Fibroblast of gingiva (primary cell): Measurements from ENCODE around the gene SGPL1.
"Not testable (repeated sequence)": the region's sequence is repeated elsewhere in the genome, so short reads cannot be mapped to it uniquely, and the experiment has no call there.

Experiments
- DNase-seq: peaks from one replicate; pipeline ENCODE4 v3.0.0-alpha.2; 2011; ENCODE audit warnings: low read depth

The SGPL1 gene

GRCh38 chr10:70843776-70844489 lies 28.2 kb downstream of the SGPL1 start:
- no peak for DNase-seq

DNA sequence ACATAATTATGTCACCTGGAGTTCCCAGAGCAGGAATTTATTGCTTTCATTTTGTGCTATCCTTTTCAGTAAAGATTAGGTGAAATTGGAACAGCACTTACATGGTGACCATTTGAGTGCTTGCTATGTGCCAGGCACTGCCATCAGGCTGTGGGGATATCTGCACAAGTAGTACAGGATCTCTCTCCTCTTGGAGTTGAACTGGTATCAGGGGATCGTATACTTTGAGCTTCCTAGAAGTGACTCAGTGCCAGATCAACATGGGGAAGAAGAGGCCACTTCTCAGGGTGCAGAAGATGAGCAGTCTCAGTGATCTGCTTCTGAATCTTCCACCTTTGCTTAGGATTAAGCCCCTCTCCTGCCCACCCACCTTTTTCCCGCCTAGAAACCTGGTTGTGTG lies 29.5 kb downstream of the SGPL1 start:
- no peak for DNase-seq

DNA sequence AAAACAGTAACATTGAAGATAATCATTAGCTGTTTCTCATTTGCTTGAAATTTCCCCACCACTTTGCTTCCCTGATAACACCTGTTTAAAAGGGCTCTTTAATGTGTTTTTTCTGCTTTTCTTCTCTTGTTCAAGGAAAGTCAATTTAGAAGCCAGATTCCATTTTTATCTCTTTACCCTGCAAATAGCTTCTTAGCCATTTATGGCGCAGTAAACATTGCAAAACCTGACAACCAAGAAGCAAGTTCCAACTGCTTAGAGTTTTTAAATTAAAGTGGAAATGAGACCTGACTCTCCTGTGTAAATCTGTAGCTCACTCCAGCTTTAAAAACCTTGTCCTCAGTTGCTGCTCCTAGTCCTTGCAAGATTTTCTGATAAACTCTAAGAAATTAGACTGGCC lies 30.1 kb downstream of the SGPL1 start:
- no peak for DNase-seq

DNA sequence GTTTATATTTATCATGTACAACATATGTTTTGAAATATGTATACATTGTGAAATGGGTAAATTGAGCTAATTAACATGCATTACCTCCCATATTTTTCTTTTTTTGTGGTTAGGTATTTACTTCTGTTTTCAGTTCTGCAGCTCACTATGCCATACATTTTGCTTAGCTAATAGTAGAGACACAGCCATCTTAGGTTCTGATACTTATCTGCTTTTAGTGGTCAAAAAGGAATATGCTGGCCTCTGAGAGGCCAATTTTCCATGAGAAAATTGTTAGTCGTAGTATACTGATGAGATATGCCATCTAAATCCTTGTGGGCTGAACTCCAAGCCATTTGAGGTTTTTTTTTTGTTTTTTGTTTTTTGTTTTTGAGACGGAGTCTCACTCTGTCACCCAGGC lies 31.0 kb downstream of the SGPL1 start:
- no peak for DNase-seq

DNA sequence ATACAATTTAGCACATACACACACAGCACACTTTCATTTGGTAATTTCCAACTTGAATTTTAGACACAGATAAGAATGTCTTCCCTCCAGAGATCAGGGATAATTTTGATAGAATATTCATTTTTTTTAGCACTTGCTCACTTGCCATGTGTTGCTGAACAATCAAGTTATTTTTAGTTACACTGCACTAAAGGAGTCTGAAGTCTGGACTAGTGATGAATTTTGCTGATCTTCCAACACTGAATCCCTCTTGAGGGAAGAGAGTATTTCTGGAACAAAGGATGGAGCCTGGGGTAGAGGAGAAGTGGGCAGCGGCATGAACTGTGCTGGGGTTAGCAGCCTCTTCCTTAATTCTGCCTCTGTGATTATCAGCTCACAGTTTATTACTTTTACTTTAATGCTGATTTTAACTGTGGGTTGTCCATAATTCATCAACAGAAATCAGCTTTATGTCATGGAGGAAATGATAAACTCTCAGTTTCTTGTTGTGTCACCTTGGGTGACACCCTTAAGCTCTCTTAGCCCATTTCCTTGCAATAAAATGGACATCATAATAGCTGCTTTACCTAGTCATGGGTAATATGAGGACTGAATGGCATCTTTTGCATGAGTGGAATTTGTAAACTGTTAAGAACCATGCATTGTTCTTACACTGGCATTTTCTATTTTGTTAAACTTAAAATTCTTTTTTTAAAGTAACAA lies 32.1 kb downstream of the SGPL1 start:
- no peak for DNase-seq

GRCh38 chr10:70849582-70850016 lies 33.9 kb downstream of the SGPL1 start:
- peak; percentile 51 for DNase-seq

DNA sequence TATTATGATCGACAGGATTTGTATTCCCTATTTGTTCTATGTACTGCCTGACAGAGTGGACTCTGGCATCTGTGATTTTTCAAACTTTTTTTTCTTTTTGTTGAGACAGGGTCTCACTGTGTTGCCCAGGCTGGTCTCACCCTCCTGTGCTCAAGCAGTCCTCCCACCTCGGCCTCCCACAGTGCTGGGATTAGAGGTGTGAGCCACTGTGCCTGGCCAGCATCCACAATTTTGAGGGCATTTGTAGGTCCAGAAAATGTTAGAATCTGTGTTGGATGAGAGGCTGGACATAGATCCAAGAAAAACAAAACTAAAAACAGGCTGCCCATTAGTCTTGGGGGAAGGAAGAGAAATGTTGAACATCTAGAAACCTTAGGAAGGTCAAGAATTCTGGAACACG lies 34.3 kb downstream of the SGPL1 start:
- DNase-seq: no peak

DNA sequence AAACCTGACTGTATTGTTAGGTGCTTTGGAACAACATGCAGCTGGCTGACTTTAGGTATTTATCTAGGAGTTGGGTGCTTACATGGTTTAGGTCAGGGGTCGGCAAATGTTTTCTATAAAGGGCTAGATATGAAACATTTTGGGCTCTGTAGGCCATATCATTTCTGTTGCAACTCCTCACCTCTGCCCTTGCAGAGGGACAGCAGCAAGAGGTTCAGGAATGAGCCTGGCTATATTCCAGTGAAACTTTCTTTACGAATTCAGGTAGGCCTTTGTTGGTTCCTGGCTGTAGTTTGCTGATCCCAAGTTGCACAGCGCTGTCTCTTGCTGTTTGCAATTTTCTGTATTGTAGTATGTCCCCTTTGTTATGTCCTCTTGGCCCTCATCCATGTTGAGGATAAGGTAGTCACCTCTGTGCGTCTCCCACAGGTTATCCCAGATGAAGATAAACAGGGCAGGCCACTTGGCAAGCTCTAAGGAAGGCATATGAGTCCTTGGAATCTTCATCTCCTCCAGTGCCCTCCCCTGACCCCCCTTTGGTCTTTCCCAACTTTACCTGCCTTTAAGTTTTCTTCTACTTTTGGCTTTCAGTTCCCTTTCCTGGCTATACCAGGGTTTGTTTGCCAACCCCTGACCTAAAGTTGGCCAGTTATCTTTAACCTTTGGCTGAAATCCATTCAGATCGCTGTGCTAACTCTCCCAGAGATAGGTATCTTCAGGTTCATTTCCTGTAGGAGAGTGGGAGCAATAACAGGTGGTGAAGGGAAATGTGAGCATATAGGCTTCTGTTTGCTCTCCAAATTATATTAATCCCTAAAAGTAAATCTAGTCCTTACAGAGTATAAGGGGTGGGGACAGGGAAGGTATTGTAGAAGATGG lies 36.1 kb downstream of the SGPL1 start:
- no peak for DNase-seq

DNA sequence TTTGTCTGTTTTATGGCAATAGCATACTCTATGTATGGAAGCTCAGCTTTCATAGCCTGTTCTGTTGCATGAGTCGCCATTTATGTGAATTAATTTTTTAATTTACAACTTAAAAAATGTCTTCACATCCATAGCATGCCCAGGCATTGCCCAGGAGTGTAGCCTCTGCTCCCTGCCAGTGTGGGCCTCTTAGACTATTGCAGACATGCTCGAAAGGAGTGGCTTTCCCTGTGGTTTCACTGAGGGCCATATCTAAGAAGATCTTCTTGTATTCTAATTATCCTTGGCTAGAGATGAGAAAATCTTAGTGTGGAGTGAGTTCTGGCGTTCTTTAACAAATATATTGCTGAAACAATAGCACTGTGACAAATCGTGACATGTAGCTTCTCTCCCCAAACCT lies 37.3 kb downstream of the SGPL1 start:
- DNase-seq: no peak

GRCh38 chr10:70853457-70853856 lies 37.7 kb downstream of the SGPL1 start:
- no peak for DNase-seq

- DNase-seq: no peak
These were observed 40.7 kb downstream of the SGPL1 start for GRCh38 chr10:70856454-70856853.

- DNase-seq: no peak
These were observed 43.0 kb downstream of the SGPL1 start for GRCh38 chr10:70858759-70859158.

GRCh38 chr10:70861495-70862197 lies 45.9 kb downstream of the SGPL1 start:
- not testable (repeated sequence) for DNase-seq

DNA sequence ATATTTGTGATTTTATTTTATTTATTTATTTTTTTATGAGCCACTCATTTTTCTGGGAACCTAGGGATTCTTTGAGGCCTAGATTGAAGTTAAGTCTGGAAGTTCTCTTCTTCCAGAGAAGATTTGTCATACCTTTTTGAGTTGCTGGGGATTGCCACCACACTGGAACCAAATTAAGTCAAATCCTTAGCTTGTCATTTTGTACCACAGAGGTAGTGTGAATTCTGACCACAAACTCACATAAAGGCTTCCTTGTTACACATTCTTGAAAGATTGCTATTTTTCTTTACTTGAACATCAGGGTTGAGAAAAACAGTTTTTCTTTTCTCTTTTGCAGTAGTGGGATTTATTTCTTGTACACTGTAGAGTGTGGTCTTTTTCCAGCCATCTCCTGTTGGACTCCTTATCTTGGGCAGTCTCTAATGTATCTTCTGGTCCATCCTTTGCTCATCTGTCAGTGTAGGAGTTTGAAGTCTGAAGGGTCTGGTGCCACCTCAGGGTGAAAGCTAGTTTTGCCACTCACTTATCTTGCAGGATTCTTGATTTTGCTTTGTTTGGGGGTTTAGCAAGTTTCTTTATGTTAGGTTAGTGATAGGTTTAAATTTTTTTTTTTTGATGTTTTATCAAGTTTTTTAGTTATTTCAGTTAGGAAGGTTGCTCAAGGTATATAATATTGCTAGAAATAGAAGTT lies 47.9 kb downstream of the SGPL1 start:
- DNase-seq: no peak

DNA sequence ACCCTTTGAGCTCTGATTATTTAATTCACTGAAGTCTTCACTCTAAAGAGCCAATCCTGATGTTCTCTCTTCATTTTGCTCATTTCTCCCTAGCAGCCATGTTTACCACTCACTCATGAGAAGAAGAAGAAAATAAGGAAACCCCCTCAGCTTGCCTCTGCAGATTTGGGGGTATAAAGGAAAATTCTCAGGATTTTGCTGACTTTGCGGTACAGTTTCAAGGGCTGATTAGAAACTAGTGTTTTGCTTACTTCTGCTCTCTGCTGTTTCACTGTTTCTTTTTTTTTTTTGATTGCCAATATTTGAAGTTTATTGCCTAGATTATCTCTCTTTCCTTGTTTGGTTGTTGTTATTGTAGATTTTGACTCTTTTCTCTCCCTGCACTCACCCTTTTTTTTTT lies 49.2 kb downstream of the SGPL1 start:
- no peak for DNase-seq

GRCh38 chr10:70866424-70866823 lies 50.7 kb downstream of the SGPL1 start:
- DNase-seq: peak; percentile 29

- no peak for DNase-seq
These were observed 56.5 kb downstream of the SGPL1 start for GRCh38 chr10:70872291-70872690.

DNA sequence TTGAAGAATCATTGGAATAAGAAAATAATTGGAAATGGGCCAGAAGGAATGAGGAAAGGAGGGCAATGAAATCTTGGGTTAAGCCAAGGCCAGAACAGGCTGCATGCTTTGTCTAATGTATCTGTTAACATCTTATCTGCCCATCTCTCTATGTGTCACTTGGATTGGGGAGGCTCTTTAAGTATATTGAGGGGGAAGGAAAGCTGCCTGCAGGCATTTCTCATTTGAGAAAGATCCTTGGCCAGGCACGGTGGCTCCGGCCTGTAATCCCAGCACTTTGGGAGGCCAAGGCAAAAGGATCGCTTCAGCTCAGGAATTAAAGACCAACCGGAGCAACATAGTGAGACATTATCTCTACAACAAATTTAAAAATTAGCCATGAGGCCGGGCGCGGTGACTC lies 58.3 kb downstream of the SGPL1 start:
- no peak for DNase-seq

DNA sequence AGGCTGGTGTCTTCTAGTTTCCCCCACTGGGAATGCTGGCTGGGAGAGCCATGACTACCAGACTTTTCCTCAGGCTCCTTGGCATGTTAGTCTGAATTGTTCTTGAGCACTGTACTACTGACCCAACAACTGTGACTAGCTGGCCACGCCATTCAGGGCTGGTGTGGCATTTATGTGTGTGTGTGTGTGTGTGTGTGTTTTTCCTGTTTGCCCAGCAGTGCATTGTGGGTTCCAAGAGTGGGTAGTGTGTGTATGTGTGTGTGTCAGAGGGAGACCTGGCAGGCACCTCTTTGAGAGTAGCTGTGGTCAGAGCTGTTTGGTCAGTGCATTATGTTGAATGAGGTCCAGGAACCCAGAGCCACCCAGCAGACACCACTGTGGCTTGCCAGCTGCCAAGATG lies 63.5 kb downstream of the SGPL1 start:
- DNase-seq: no peak

DNA sequence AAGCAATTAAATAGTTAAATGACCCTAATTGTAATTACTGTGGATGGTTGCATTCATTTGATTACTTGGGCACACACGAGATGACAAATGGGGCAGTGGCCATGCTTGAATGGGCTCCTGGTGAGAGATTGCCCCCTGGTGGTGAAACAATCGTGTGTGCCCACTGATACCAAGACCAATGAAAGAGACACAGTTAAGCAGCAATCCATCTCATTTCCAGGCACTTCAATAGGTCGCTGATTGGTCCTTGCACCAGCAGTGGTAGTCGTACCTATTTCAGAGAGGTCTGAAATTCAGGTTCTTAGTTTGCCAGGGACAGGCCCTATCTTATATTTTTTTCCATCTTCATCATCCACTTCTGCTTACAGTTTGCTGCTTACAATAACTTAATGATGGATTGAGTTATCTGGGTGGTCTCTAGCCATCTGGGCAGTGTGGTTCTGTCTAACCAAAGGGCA lies 64.4 kb downstream of the SGPL1 start:
- DNase-seq: peak; percentile 68

- DNase-seq: no peak
These were observed 69.0 kb downstream of the SGPL1 start for GRCh38 chr10:70884741-70885140.
